Measurements from ENCODE around the gene FOSB. TPM values are rescaled to one million over a fixed set of nuclear protein-coding genes. Genes with fewer than 3 reads are reported as not detected.

FOSB gene
- total and polyA plus RNA-seq, 9 of the 15 experiments (the other 6 are each of a cell fraction or from before 2014, with no cell fraction given), result 0.11 to 2.7 (median 0.73) TPM

GRCh38 chr19:45424191-45425058 lies 43.4 kb upstream of the FOSB start (continued):
- TF ChIP-seq CEBPZ (IDR thresholded peaks at IDR 0.05; ENCODE audit: borderline replicate concordance, low read depth, low read length) (no peak), NCOA6 (IDR thresholded peaks at IDR 0.05) (no peak), MCM5 (IDR thresholded peaks at IDR 0.05; ENCODE audit: low read depth) (no peak), RBM15 (IDR thresholded peaks at IDR 0.05; ENCODE audit: insufficient read depth, low read length) (no peak), HNRNPH1 (optimal IDR thresholded peaks at IDR 0.05; ENCODE audit: low read depth, low read length) (no peak), MEF2A (IDR thresholded peaks at IDR 0.05; ENCODE audit: control insufficient read depth, low read depth, low read length) (no peak), IRF2 (CRISPR knock-in tag; IDR thresholded peaks at IDR 0.05) (no peak), ZNF75A (CRISPR knock-in tag; IDR thresholded peaks at IDR 0.05) (no peak), BCLAF1 (IDR thresholded peaks at IDR 0.05; ENCODE audit: borderline replicate concordance in 1 of 2, control insufficient read depth in 1 of 2, low read depth in 2 of 2, low read length in 1 of 2) (peak in 1 of 2 experiments; percentile 83; a peak in 1 of 4 replicates), SMC3 (conservative IDR thresholded peaks at IDR 0.05; ENCODE audit: insufficient read depth, low read depth, low read length) (no peak)
- TF ChIP-seq, protein P1, sequence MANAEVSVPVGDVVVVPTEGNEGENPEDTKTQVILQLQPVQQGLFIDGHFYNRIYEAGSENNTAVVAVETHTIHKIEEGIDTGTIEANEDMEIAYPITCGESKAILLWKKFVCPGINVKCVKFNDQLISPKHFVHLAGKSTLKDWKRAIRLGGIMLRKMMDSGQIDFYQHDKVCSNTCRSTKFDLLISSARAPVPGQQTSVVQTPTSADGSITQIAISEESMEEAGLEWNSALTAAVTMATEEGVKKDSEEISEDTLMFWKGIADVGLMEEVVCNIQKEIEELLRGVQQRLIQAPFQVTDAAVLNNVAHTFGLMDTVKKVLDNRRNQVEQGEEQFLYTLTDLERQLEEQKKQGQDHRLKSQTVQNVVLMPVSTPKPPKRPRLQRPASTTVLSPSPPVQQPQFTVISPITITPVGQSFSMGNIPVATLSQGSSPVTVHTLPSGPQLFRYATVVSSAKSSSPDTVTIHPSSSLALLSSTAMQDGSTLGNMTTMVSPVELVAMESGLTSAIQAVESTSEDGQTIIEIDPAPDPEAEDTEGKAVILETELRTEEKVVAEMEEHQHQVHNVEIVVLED (CRISPR knock-in tag; IDR thresholded peaks at IDR 0.05), result no peak
